ENCODE results near the gene TMEM245.

DNA sequence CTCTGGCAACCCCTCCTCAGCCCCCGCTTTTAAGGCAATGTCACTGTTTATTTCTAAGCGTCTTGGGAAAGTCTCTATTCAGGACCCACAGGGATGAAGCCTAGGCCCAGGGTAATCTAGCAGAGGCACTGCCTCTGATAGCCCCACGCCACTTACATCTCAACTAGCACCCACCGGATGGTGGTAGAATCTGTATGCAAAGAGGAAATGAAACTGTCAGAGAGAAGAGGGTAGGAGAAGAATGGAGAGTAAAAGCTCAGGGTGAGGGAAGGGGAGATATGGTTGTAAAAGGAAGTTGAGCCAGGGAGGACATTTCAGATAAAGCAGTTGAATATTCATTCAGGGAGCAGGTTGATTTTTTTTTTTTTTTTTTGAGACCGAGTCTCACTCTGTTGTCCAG lies 44.3 kb upstream of the TMEM245 start:
- TF ChIP-seq CTCF (conservative IDR thresholded peaks at IDR 0.05; ENCODE audit: low read depth, low read length): no peak
- no peak for TF ChIP-seq EZH2 (IDR thresholded peaks at IDR 0.05; ENCODE audit: borderline replicate concordance, low read depth, low read length, poor library complexity, severe bottlenecking)
